A549 (cell line): ENCODE data around the gene IL2RG.

Source experiments
- CBX8 ChIP-seq: fragments of 200-600 bp; sonication (generic); IDR thresholded peaks from 2 replicates; pipeline ENCODE4 v1.6.1; 2016
- CEBPB ChIP-seq, 2 experiments: fragments of >200 bp in 1 of 2; sonication (Bioruptor Twin) in 1 of 2; formaldehyde crosslinking in 1 of 2; IDR thresholded peaks; 2 replicates each; pipeline ENCODE4 v1.6.1; 2012 to 2016
- EHF ChIP-seq: fragments of 250-450 bp; sonication (Bioruptor Pico); IDR thresholded peaks from 2 replicates; pipeline ENCODE4 v1.5.0; 2020; ENCODE audit warnings: mild to moderate bottlenecking
- EHMT2 ChIP-seq: fragments of 200-600 bp; sonication (generic); IDR thresholded peaks from 2 replicates; pipeline ENCODE4 v1.6.1; 2016; ENCODE audit warnings: antibody characterized with exemption, low read depth, mild to moderate bottlenecking, moderate library complexity
- FOSB ChIP-seq: fragments of 250-450 bp; sonication (Bioruptor Pico); IDR thresholded peaks from 2 replicates; pipeline ENCODE4 v1.5.0; 2020; ENCODE audit warnings: mild to moderate bottlenecking, moderate library complexity
- NR3C1 ChIP-seq: fragments of >200 bp; sonication (Bioruptor Twin); formaldehyde crosslinking; IDR thresholded peaks from 3 replicates; pipeline ENCODE4 v1.6.1; 2017
- POLR2A ChIP-seq: IDR thresholded peaks from 2 replicates; pipeline ENCODE4 v1.6.1; 2012; ENCODE audit warnings: mild to moderate bottlenecking, low read length
- TF ChIP-seq, protein P1 (sequence below): fragments of 200-600 bp; sonication (generic); IDR thresholded peaks from 2 replicates; pipeline ENCODE4 v1.6.1; 2016; ENCODE audit warnings: antibody characterized with exemption, mild to moderate bottlenecking, moderate library complexity
- TF ChIP-seq, protein P2 (sequence below): fragments of >200 bp; sonication (Bioruptor Twin); formaldehyde crosslinking; IDR thresholded peaks from 3 replicates; pipeline ENCODE4 v1.5.1; 2016

DNA sequence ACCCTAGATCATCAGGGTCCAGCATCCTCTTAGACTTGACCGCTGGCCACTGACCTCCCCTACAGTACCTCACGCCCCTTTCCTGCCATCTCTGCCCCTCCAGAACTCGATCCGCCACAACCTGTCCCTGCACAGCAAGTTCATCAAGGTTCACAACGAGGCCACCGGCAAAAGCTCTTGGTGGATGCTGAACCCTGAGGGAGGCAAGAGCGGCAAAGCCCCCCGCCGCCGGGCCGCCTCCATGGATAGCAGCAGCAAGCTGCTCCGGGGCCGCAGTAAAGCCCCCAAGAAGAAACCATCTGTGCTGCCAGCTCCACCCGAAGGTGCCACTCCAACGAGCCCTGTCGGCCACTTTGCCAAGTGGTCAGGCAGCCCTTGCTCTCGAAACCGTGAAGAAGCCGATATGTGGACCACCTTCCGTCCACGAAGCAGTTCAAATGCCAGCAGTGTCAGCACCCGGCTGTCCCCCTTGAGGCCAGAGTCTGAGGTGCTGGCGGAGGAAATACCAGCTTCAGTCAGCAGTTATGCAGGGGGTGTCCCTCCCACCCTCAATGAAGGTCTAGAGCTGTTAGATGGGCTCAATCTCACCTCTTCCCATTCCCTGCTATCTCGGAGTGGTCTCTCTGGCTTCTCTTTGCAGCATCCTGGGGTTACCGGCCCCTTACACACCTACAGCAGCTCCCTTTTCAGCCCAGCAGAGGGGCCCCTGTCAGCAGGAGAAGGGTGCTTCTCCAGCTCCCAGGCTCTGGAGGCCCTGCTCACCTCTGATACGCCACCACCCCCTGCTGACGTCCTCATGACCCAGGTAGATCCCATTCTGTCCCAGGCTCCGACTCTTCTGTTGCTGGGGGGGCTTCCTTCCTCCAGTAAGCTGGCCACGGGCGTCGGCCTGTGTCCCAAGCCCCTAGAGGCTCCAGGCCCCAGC, 10.5 kb downstream of the IL2RG start:
- TF ChIP-seq EHMT2 = no peak
- TF ChIP-seq, protein P1, sequence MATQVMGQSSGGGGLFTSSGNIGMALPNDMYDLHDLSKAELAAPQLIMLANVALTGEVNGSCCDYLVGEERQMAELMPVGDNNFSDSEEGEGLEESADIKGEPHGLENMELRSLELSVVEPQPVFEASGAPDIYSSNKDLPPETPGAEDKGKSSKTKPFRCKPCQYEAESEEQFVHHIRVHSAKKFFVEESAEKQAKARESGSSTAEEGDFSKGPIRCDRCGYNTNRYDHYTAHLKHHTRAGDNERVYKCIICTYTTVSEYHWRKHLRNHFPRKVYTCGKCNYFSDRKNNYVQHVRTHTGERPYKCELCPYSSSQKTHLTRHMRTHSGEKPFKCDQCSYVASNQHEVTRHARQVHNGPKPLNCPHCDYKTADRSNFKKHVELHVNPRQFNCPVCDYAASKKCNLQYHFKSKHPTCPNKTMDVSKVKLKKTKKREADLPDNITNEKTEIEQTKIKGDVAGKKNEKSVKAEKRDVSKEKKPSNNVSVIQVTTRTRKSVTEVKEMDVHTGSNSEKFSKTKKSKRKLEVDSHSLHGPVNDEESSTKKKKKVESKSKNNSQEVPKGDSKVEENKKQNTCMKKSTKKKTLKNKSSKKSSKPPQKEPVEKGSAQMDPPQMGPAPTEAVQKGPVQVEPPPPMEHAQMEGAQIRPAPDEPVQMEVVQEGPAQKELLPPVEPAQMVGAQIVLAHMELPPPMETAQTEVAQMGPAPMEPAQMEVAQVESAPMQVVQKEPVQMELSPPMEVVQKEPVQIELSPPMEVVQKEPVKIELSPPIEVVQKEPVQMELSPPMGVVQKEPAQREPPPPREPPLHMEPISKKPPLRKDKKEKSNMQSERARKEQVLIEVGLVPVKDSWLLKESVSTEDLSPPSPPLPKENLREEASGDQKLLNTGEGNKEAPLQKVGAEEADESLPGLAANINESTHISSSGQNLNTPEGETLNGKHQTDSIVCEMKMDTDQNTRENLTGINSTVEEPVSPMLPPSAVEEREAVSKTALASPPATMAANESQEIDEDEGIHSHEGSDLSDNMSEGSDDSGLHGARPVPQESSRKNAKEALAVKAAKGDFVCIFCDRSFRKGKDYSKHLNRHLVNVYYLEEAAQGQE = no peak
- no peak for TF ChIP-seq FOSB
- TF ChIP-seq EHF (CRISPR knock-in tag) = no peak
- TF ChIP-seq CBX8 = no peak
- TF ChIP-seq CEBPB (IDR thresholded peaks at IDR 0.05) = no peak
- no peak for TF ChIP-seq NR3C1
- no peak for TF ChIP-seq POLR2A
- TF ChIP-seq, protein P2, sequence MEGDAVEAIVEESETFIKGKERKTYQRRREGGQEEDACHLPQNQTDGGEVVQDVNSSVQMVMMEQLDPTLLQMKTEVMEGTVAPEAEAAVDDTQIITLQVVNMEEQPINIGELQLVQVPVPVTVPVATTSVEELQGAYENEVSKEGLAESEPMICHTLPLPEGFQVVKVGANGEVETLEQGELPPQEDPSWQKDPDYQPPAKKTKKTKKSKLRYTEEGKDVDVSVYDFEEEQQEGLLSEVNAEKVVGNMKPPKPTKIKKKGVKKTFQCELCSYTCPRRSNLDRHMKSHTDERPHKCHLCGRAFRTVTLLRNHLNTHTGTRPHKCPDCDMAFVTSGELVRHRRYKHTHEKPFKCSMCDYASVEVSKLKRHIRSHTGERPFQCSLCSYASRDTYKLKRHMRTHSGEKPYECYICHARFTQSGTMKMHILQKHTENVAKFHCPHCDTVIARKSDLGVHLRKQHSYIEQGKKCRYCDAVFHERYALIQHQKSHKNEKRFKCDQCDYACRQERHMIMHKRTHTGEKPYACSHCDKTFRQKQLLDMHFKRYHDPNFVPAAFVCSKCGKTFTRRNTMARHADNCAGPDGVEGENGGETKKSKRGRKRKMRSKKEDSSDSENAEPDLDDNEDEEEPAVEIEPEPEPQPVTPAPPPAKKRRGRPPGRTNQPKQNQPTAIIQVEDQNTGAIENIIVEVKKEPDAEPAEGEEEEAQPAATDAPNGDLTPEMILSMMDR = no peak
